Posterior cingulate gyrus (tissue), 11 donors: Measurements from ENCODE around the gene DGKI.

Experiments
- DNase-seq, 10 donors: peaks; one replicate each; pipeline versions ENCODE4 v3.0.0 to v3.0.0-alpha.2; 2020 to 2021; ENCODE audit warnings: mixed read lengths in 3 of 10
- intact Hi-C: fragments of 100-400 bp; cut with DNase I; formaldehyde crosslinking; loops from one replicate; pipeline ENCODE4 v1.15.1; 2023

The DGKI gene

DNA sequence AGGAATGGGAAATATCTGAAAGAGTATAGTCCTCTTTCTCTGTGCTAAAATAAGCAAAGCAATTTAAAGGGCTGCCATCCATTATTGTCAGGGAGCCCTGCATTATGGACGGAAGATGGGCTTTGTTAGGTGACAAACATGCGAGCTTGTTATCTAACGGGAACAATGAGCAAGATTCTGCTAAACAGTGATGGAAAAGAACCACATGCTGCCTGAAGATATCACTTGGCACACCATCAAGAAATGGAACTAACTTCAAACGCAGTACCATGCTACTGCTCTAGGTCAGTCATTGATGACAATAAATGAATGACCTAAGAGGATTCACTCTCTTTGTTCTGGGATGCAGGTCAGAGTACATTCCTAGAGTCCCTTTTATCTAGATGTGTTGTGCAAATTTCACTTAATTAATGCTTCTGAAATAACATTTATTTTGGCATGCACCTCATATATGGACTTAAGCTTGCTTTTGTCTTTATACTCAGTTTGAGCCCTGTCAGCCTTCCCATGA is 327.5 kb downstream of the DGKI start:
- intact Hi-C loops: no loop called here
- DNase-seq: no peak

DNA sequence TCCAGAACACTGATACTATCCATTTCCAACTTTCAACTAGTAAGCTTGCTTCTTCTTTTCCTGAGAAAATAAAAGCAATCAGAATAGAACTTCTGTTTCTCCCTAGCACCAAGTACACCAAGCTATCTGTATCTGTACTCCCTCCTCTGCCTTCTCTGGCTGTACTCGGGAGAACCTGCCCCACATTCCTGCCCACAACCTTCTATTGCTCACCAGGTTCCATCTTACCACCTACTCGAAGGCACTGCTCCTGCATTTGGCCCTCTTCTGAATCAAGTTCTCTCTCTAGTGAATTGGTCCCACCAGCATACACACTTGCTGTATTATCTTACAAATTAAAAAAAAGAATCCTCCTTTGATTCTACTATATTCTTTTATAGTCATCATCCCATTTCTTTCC is 333.7 kb downstream of the DGKI start:
- DNase-seq: peak in 2 of 10 donors; percentile 11 to 43
- intact Hi-C loops: no loop called here

DNA sequence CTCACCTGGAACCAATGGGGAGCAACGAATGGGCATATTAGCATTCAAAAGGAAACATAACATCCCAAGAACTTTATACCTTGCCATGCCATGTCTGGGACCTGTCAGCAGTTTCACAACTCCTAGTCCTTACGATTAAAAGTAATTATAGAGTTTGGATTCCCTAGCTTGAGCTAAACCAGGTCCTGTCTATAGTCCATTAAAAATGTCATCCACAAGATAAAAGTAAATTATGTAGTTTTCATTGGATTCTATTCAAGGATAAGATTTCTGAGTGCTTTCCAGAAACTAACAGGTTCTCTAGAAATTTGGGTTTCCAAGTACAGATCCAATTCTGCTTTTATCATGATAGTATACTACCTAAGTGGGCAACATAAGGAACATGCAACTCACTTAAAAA is 339.7 kb downstream of the DGKI start:
- intact Hi-C loops: no loop called here
- no peak for DNase-seq

DNA sequence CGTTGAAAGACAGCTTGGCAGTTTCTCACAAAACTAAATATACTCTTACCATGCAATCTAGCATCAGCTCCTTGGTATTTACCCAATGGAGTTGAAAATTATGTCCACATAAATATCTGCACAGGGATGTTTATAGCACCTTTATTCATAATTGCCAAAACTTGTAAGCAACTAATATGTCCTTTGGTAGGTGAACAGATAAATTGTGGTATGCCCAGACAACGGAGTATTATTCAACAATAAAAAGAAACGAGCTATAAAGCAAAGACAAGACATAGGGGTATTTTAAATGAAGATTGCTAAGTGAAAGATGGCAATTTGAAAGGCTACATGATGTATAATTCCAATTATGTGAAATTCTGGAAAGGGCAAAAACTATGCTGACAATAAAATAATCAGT is 340.7 kb downstream of the DGKI start:
- intact Hi-C loops: no loop called here
- DNase-seq: no peak

DNA sequence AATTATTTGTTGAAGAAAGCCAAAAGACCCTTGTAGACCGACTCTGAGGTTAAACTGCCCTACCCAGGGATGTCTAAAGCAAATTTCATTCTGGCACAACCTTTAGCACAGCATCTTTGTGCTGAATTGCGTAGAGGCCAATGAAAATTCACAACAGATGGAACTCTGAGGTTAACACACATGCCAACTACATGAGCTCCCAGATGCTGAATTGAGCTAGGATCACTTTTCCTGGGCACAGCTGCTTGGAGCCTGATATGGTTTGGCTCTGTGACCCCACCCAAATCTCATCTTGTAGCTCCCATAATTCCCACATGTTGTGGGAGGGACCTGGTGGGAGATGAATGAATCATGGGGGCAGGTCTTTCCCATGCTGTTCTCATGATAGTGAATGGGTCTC is 345.2 kb downstream of the DGKI start:
- intact Hi-C loops: no loop called here
- no peak for DNase-seq

DNA sequence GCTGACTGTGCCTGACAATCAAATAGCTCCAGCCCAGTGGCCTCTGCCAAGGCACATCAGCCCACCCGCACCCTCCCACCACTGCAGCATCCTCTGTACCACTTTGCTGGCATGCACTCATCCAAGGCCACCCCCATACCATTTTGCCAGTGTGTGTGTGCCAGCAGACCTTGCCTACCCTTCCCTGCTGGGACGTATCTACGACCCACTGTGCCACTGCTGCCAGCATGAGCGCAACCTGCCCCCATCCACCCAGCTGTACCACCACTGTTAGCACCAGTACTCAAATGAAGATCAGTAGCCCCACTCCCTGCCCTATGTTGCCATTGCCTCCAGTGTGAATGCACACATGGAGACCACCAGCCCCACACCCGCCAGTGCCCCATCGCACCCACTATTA is 353.9 kb downstream of the DGKI start:
- intact Hi-C loops: no loop called here
- DNase-seq: peak in 1 of 10 donors; percentile 75

DNA sequence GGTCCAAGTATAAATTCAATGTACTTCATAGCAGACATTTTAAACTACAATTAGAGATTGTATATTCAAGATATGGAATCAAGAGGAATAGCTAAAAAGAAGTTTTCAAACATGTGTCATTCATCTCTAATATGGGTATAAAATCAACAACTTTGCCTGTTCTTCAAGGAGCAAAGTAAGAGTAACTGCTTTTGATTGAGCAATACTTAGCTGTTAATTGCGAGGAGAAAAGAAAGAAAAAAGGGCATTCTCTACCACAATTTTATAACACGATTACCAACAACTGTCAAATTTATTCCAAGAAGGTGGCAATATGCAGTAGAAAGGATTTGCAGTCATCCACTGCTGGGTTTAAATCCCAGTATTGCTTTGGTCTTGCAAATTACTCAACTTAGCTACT is 356.9 kb downstream of the DGKI start:
- intact Hi-C loops: no loop called here

DNA sequence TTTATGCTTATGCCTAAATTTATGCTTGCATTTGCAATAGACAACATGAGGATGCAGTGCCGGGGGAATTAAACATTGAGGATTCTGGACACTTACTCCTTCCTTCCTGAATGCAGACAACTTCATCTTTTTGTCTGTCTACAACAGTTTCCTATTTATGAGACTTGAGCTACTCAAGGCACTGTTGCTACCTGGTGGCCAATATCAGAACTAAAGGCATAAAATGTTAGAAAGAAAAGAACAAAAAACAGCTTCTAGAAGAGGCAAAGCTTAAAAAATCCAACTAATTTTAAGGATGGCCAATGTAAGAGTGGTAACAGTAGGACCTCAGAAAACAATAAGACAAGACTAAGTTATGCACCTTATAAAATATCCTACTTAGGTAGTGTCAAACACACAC is 358.7 kb downstream of the DGKI start:
- no peak for DNase-seq
- intact Hi-C loops: no loop called here

More for the DNA sequence above, 356.9 kb downstream of the DGKI start:
- no peak for DNase-seq

DNA sequence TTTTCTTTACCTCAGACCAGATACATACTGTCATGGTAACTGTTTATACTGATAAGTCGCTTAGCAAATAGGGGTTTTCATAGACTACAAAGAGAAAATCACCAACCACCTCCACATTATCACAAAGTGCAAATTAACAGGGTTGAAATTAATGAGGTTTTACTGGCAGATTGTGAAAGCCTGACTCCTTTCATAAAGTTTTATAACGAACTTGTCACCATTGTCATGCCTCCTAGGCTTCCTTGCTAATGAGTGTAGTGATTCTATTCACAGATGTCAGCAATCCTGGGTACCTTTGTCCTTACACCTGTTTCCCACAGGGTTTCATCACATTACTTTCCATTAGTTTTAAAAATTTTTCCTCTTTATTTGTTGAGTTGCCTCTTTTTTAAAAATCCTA is 361.0 kb downstream of the DGKI start:
- intact Hi-C loops: no loop called here
- DNase-seq: no peak

DNA sequence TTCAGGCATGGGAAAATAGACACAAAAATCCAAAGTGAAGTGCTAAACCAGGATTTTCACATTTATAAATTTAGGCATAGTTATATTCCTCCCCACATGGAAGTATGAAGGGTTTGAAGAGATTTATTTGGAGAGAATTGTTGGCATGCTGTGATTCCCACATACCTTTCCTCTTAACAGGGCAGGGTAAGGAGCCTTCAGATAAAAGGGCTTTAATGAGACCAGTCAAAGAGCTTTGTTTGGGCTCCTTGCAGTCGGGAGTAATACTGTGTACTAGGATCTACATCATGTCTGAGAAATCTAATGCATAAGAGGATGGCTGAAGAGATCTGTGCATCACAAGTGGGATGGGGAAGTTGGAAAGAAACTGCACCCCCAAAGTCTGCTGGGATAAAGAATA is 362.4 kb downstream of the DGKI start:
- intact Hi-C loops: no loop called here
- no peak for DNase-seq

DNA sequence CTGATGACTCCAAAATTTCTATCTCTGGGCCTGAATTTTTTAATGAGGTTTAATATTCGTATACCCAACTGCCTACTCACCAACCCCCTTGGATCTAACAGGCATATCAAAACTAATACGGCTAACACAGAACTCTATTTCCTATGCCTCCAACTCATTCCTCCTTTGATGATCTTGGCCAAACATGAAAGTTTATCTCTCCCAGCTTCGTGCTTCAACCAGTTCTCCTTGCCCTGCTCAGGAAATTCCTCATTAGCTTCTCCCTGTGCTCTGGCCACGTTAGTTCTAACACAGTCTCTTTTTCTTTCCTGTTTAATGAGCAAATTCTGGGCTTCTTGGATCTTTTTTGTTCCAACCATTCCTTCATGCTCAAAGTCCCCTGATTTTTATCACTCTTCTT is 364.3 kb downstream of the DGKI start:
- intact Hi-C loops: no loop called here
- no peak for DNase-seq

DNA sequence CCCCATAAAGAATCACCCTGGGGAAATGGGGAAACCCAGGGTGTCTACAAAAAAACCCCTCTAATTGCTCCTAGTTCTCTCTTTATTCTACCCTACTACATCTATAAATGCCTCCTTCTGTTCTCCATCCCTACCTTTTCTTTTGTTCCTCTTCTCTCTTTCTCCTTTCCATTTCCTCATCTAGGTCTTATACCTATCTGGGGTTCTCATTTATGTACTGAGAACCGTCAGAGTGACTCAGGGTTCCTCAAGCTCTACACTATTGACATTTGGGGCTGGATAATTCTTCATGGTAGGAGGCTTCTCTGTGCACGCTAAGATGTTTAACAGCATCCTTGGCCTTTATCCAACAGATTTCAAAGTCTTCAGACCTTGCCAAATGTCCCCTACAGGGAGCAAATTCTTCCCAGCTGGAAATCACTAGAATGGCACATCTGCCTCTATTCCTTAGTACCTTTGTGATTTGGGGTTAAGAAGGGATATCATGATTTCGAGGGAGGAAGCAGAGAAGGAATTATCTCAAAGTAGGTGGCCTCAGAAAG is 365.9 kb downstream of the DGKI start:
- intact Hi-C loops: no loop called here
- DNase-seq: no peak

DNA sequence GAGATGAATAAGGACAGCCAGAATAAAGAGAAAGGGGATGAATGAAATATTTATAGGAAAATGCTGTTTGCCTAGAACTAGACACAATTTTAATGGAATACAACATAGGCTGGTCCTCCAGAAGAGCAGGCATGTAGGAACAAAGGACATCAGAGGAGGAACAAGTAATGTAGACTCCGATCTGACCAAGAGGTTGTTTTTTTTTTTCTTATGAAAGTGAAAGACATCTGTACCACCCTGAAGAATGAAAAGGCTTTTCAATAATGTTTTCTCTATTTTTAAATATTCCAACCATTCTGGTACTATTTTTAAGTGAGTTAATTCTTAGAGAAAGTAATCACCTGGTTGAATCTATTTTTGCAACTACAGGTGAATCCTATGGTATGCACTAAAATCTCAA is 366.4 kb downstream of the DGKI start:
- intact Hi-C loops: no loop called here
- no peak for DNase-seq

DNA sequence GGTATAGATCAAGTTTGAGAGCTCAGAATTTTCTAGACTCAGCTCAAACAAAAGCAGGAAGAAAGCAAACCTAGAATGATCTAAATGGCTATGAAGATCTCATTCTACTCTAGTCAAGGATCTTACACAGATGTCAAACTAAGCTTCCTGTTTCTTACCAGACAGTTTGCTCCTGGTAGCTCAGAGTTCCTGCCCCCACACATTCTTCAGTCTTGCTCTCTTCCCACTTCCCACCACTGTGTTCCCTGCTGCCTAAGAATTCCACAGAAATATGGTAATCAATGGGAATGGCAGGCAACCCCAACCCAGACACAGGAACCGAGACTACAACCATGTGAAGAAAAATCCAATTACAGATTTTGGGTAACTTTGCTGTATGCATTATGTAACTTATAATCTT is 369.8 kb downstream of the DGKI start:
- intact Hi-C loops: no loop called here

DNA sequence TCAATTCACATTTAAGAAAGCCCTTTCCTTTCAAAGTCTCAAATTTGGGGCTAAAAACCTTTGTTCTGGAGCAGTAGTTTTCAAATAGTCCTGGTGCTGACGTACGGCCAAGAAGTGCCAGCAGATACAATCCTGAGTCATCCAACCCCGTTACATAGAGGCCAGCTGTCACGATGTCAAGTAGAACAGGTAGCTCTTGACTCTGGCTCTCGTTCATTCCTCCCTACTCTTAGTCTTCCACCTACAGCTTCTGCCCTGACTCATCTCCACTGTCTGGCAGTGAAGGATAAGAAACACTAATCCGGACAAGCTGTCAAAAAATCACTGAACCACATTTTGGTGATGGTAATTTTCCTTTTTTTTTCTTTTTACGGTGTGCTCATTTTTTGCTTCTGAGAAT is 370.8 kb downstream of the DGKI start:
- intact Hi-C loops: no loop called here
- peak in 3 of 10 donors; percentile 10 to 14 (median 14) for DNase-seq

More for the DNA sequence above, 369.8 kb downstream of the DGKI start:
- DNase-seq: no peak

DNA sequence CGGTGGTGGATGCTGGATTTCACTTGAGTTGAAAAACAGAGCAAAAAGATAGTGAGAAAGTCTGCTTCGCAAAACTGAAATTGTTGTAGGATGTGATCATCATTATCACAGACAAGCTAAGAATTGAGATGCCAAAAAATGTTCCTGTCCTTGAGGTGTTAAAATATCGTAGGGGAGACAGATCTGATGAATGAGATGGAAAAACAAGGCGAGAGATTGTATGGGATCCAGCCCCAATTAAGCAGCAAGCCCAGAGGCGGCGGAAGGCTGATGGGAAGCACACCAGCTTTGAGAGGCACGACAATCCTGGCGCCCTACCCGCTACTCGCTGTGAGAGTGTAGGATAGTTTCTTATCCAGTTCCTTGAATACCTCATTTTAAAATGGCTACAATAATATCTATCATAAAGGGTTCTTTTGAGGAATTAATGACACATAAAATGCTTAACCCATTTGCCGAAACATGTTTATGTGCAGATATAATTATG is 372.2 kb downstream of the DGKI start:
- intact Hi-C loops: no loop called here
- peak in 8 of 10 donors; percentile 27 to 94 (median 72) for DNase-seq

DNA sequence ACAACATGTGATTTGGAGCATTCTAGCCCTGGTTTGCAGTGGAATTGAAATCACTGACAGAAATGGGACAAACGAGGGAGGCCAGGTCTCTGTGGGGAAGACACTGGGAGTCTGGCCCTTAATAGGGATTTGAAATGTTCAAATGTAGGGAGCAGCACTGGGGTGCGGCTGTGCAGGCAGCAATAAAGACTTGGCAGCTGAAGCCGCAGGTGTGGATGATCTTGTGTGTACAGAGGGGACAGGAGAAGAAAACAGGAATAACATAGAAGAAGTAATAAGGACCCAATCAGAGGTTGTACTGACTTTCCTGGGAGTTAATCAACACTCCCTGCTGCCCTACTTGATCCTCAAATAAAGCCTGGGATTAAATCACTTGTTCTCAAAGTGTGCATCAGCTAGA is 375.6 kb downstream of the DGKI start:
- DNase-seq: no peak
- intact Hi-C loops: no loop called here

DNA sequence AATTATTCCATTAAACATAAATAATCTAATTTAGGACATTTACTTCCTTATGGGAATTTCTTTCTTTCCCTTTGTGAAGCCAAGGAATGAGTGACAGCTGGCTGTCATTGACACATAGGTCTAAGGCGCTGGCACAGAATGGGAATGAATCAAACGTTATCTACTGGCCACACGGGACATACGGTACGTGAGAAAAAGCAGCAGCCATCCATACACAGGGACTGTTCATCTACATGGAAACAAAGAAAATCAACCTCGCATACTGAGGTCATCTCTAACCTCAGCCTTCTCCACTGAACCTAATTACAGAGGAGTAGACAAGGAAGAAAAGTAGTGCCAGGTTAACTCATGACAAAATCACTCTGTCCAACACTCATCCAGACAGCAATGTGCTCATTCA is 376.9 kb downstream of the DGKI start:
- no peak for DNase-seq
- intact Hi-C loops: no loop called here

DNA sequence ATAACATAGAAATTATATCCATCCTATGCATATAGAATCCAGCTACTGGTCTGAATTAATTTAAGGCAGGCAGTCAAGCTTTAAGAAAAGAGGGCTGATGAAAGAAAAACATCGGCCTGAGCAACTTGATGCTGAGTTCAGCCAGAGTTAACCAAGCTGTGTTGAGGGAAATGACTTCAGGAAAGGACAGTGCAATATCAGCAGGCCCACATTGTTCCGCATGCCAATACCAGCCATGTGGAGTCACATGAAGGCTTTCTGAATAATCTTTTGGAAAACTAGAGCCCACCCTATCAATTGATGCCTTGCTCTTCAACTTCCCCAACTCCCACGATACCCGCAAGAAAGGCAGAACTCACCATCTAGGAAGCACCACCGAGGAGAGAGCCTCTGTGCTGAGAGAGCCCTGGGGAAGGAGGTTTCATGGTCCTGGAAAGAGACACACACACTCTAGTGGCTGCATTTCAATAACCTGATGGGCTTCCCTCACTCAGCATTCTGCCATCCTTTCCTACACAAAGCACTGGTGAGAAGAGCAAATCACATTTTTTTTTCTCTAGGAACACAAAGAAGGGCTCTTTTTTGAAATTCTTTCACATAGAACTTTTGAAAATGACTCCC is 377.5 kb downstream of the DGKI start:
- intact Hi-C loops: no loop called here
- no peak for DNase-seq

DNA sequence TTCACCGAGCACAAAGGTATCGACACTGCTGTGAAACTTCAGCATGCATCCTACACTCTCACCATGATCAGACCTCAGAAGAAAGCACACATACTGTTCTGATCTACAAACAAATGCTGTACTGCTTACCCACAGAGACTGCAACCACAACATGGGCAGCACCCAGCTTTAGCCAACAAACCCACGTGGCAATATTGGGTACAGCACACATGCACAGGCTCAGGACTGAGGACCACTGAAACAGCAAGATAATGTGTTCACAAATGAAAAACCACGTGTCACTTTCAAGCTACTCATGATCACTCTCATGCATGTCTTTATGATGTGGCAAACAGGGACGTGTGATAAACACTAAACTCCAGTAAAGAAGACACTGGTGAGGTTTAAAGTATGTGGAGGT is 383.9 kb downstream of the DGKI start:
- intact Hi-C loops: no loop called here
- DNase-seq: no peak

DNA sequence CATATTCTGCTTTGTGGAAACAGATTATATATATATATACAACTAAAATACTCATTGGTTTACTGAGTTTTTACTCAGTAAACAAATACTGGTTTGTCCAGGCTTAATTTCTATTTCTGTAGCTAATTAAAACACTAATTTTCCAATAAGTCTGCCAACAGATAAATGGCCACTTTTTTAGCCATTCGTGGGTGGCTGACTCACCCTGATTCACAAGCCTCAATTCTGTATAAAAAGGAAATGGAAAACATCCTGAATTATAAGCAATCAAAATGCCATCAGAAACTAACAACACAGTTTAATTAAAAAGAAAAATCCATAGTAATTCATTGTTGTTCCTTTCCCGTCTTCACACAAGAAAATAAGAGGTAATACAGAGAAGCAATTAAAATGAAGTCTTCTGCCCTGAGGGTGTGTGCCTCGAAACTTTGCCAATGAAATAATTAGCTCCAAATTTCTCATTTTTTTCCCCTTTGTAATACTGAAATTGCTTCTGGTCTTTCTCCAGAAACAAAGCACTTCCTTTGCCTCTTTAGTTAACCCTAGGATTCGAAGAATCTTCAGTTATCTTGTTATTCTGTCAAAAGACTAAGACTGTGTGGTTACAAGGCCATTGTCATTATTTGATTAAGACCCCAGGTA is 384.6 kb downstream of the DGKI start:
- DNase-seq: no peak
- intact Hi-C loops: no loop called here

DNA sequence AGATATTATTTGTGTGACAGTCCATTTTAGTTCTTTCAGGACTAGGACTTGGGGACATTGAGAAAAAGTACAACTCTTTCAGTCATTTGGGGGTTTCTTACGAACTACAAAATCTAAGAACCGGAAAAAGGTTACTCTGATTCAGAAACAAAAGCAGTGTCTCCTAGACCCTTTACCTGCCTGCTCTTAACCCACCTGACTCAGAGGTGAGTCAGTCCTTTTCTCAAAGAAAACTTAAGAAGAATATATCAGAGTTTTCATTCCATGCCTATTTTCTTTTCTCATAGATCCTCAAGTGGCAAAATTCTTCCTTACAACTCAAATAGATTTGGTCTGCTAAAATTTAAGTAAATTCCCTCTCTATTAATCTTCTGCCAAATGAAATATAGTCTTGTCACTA is 388.4 kb downstream of the DGKI start:
- intact Hi-C loops: loop anchor here (5.0 kb wide), 1 partner anchor 134 kb away; no protein-coding TSS in a partner anchor
- no peak for DNase-seq
